ENCODE data around the gene PNPLA6.
"Not testable (repeated sequence)": the region's sequence is repeated elsewhere in the genome, so short reads cannot be mapped to it uniquely, and the experiment has no call there.

The PNPLA6 gene

GRCh38 chr19:7558667-7559066 is 23.1 kb downstream of the PNPLA6 start:
- DNase-seq = no peak

DNA sequence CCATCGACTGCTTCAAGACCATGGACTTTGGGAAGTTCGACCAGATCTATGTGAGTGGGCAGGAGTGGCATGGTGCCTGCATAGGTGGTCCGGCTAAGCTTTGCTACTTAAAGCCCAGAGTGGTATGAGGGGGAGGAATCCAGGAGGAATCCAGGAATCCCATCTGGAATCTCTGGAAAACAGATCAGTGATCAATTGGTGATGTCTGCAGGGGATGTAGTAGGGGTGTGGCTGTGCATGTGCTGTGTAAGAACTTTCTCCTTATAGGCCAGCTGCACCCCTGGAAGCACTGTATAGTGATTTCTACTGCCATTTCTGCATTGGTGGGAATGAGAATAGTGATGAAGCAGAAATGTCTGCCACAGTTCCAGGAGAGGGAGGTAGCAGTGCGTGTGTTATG is 23.6 kb downstream of the PNPLA6 start:
- no peak for DNase-seq

DNA sequence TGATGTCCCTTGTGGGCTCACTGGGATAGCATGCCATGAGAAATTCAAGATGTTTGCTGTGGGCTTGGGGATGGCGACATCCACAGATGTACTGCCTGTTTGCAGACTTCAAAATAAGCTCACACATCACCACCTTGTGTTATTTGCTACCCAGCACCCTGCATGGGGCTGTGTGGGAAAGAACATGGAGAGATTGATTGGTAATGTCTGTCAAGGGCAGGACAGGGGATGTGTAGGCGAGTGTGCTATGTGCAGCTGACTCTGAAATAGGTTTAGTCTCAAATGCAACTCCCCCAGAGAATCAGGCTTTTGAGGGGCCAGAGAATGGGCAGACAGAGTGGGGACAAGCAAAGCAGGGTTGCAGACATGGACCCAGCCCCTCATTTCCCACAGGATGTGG is 24.7 kb downstream of the PNPLA6 start:
- no peak for DNase-seq

DNA sequence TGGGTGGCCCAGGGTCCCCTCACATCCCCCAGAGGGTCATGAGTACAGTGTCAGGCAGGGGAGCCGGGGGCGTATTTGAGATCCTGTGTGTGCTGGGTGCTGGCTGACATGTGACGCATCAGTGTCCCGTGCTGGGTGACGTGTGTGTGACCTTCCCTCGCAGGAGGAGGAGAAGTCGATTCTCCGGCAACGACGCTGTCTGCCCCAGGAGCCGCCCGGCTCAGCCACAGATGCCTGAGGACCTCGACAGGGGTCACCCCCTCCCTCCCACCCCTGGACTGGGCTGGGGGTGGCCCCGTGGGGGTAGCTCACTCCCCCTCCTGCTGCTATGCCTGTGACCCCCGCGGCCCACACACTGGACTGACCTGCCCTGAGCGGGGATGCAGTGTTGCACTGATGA is 25.8 kb downstream of the PNPLA6 start:
- no peak for DNase-seq

- DNase-seq = no peak
Measured at GRCh38 chr19:7562646-7563393, 27.3 kb downstream of the PNPLA6 start.

DNA sequence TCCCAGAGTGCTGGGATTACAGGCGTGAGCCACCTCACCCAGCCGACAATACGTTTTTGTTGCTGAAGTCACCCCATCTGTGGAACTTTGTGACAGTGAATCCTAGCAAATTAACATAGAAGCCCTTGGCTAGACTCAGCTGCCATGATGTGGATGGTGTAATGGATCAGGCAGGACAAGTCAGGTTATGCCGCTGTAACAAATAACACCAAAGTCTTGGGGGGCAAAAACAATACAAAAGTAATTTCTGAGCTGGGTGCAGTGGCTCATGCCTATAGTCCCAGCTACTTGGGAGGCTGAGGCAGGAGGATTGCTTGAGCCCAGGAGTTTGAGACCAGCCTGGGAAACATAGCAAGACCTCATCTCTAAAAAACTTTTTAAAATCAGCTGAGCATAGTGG is 29.3 kb downstream of the PNPLA6 start:
- DNase-seq = no peak

DNA sequence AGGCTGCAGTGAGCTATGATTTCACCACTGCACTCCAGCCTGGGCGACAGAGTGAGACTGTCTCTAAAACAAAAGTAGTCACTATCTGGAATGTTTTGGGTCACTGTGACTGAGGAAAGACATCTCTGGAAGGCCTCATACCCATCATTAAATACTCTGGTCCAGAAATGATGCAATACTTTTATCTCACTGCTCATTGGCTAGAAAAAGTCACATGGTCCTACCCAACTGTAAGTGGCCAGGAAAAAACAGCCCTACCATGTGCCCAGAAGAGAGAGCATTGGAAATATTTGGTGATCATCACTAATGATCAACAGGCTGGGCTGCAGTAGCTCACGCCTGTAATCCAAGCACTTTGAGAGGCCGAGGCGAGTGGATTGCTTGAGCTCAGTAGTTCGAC is 29.8 kb downstream of the PNPLA6 start:
- no peak for DNase-seq

DNA sequence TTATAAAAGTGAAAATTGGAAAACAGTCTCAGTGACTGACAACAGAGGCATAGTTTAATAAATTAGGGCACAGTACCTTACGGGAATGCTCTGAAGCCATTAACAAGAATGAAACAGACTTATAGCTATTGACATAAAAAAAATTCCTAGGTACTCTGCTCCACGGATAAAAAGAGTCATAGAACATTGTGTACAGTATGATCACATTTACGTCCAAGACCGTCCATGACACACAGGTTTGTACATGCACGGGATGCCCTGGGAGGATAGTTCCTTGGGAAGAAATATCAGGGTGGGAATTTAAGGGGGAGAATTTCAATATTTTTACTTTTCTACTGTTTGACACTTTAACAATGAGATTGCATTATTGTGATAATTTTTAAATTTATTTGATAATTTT is 35.2 kb downstream of the PNPLA6 start:
- DNase-seq = no peak

- no peak for DNase-seq
Measured at GRCh38 chr19:7575434-7576040, 40.0 kb downstream of the PNPLA6 start.

GRCh38 chr19:7577422-7577821 is 41.9 kb downstream of the PNPLA6 start:
- DNase-seq = not testable (repeated sequence)

- DNase-seq = no peak
Measured at GRCh38 chr19:7578127-7578526, 42.6 kb downstream of the PNPLA6 start.

DNA sequence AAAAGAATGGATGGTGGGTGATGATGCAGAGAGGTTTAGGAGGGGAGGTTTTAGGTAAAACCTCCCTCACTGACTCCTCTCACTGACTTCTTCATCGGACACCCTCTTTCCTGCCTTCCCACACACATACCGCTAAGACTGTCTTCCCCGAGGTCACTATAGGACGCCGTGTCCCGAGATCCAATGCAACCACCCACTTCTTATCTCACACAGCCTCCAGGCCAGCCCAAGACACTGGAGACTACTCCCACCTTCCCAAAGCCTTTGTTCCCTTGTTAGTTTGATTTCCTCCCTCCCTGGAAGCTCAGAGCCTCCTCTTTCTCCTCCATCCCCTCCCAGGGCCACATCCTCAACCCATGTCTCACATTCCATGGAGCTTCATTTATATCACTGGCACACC is 43.7 kb downstream of the PNPLA6 start:
- no peak for DNase-seq

DNA sequence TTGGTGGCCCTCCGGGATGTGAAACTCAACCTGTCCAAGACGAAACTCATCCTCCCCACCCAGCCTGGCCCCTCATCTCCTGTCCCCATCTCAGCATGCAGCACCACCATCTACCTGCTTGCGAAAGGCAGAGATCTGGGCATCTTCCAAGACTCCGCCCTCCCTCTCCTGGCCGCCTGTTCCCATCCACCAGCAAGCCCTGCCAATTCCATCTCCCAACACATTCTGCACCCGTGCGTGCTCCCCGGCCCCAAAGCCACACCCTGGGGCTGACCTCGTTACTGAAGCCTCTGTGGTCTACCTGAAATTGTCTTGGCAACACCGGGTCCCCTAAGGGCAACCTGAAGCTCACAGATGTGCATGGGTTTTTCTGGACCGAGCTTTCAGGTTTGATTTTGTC is 46.9 kb downstream of the PNPLA6 start:
- DNase-seq = no peak

DNA sequence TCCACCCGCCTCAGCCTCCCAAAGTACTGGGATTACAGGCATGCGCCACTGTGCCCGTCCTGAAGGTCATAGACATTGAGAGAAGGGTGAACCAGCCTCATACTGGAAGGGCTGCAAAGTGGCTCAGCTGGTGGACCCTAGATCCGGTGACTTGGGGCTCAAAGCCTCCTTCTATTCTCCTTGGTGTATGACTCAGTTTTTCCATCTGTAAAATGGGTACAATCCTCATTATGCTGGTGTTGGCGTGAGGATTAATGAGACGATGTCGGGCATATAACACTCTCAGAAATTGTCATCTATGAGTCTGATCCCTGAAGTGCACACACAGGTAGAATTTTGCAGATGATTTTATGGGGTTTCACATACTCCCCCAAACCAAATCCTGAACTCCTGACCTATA is 54.3 kb downstream of the PNPLA6 start:
- no peak for DNase-seq

DNA sequence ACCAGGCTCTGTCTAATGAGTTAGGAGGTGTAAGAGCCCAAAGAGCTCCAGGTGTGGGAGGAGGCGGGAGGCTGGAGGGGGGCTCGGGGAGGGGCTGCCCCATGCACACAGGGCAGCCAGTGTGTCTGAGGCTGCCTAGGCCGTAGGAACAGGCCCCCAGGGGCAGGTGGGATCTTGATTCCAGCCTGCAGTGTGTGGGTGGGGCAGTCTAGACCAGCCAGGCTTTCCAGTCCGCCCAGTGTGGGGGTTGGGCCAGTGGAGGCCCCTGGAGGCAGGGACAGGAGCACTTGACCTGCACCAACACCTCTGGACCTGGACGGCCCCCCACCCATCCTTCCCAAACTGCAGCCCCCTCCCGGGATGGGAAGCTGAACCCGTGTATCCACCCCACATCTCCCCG is 54.7 kb downstream of the PNPLA6 start:
- no peak for DNase-seq

DNA sequence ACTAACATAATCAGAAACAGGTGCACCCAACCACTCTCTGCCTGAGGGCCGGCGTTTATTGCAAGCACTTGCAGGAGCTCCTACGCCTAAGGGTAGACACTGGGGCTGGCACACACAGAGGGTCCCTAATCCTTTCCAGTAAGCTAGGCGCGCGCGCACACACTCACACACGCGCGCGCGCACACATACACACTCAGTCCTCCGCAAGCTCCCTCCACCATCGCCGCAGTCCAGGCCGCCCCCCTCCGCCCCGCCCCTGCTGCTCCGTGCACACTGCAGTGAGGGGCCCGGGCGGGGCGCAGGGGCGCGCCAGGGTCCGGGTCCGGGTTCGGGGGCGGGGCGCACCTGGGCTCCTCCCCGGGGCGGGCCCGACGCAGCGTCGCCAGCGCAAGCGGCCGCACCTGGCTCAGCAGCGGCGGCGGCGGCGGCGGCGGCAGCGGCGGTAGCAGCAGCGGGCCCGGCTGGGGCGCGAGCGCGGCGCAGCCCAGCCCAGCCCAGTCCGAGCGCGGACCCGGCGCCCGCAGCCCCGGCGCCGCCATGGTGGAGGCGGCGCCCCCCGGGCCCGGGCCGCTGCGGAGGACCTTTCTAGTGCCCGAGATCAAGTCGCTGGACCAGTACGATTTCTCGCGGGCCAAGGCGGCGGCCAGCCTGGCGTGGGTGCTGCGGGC is 60.1 kb downstream of the PNPLA6 start, which contains the start of gene CAMSAP3:
Gene CAMSAP3, plus strand, starts transcription at position 398 of the 668 bp plus-strand sequence. Its CDS starts 140 bp downstream, at position 538.
- peak; percentile 84 for DNase-seq

- DNase-seq = no peak
Measured at GRCh38 chr19:7596211-7596937, 60.9 kb downstream of the PNPLA6 start.

GRCh38 chr19:7597689-7598088 is 62.2 kb downstream of the PNPLA6 start:
- no peak for DNase-seq

GRCh38 chr19:7598180-7598579 is 62.7 kb downstream of the PNPLA6 start:
- no peak for DNase-seq

- no peak for DNase-seq
Measured at GRCh38 chr19:7600721-7601120, 65.2 kb downstream of the PNPLA6 start.

DNA sequence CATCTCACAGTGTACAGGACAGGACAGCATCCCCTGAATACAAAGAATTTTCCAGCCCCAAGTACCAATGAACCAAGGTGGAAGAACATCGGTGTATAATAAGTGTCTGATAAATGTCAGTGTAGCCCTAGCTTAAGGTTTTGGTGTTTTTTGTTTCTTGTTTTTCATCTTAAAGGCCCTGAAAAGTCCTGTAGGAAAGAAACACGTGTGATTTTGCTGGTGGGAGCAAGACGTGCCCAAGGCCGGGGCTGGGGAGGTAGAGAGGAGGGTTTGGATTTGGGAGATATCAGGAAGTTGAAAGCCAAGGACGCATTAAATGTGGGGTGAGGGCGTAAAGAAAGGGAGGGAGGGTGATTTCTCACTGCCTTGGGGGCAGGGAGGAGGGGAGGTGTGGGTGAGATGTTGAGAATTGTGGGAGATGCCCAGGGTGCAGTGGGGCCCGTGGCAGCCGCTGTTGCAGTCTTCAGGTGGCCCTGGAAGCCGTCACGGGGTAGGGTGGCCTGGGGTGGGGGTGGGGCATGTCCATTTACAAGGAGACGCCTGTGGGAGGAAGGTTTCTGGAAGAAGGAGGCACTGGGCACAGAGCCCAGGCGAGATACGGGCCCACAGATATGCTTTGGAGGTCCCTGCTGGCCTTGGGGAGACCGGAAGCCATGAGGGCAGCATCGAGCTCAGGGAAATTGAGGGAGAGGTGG is 66.9 kb downstream of the PNPLA6 start:
- no peak for DNase-seq

- no peak for DNase-seq
Measured at GRCh38 chr19:7602935-7603497, 67.5 kb downstream of the PNPLA6 start.

DNA sequence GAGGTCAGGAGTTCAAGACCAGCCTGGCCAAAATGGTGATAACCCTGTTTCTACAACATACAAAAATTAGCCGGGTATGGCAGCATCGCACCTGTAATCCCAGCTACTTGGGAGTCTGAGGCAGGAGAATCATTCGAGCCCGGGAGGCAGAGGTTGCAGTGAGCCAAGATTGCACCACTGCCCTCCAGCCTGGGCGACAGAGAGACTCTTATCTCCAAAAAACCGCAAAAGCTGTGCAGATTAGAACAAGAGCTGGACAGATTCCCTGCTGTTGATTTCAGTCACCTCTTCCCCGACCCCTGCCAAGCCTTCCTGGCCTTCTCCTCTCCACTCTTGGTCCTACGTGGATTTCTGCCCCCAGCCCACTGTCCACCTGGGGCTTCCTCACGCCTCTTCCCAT is 68.4 kb downstream of the PNPLA6 start:
- no peak for DNase-seq

Measured in NCI-H1105 (cell line).